H1 (cell line): ENCODE data around the gene TP53I3. TPM values are rescaled to one million over a fixed set of nuclear protein-coding genes. Genes with fewer than 3 reads are reported as not detected.

Experiments used
- CTCF ChIA-PET: fragments of 300-600 bp; sonication (Branson Sonifier 250); formaldehyde crosslinking; loops from one replicate; lab custom pipeline; 2021; ENCODE audit not compliant: partially characterized antibody; lab: Charles Lee
- POLR2A ChIA-PET: fragments of 300-600 bp; sonication (Branson Sonifier 250); formaldehyde crosslinking; loops from one replicate; lab custom pipeline; 2021; ENCODE audit warnings: inconsistent platforms; ENCODE audit not compliant: partially characterized antibody; lab: Charles Lee
- DNase-seq, 2 experiments: peaks; one replicate each; pipeline versions ENCODE4 v3.0.0 to v3.0.0-alpha.2; 2010 to 2022; ENCODE audit warnings: low spot score in 2 of 2, low read depth in 1 of 2, mixed read lengths in 1 of 2
- FAIRE-seq: peaks from 2 replicates; lab custom pipeline; 2011; peaks lifted over from hg19 to GRCh38; lab: Jason Lieb, UNC
- H2AFZ ChIP-seq: 2 replicates; pipeline ENCODE4 v1.8.1; 2012; ENCODE audit warnings: low read length, inconsistent platforms
- H2AK5ac ChIP-seq: 2 replicates; pipeline ENCODE4 v1.6.1; 2013; ENCODE audit warnings: low read depth, low read length
- H2BK120ac ChIP-seq: replicated peaks from 2 replicates; pipeline ENCODE3; 2013; ENCODE audit warnings: low read depth, low read length, inconsistent platforms
- H2BK12ac ChIP-seq: 2 replicates; pipeline ENCODE4 v1.6.1; 2013; ENCODE audit warnings: low read depth, low read length
- H2BK15ac ChIP-seq: 2 replicates; pipeline ENCODE4 v1.6.1; 2013; ENCODE audit warnings: low read length
- H2BK20ac ChIP-seq: 2 replicates; pipeline ENCODE4 v1.6.1; 2013; ENCODE audit warnings: low read length
- H2BK5ac ChIP-seq: 2 replicates; pipeline ENCODE4 v1.6.1; 2013; ENCODE audit warnings: low read depth, low read length
- H3K14ac ChIP-seq: 2 replicates; pipeline ENCODE4 v1.6.1; 2013; ENCODE audit warnings: inconsistent platforms; ENCODE audit not compliant: insufficient read length
- H3K18ac ChIP-seq: 2 replicates; pipeline ENCODE4 v1.6.1; 2013; ENCODE audit warnings: low read length; ENCODE audit errors: extremely low read depth
- H3K23ac ChIP-seq: 2 replicates; pipeline ENCODE4 v1.6.1; 2013; ENCODE audit warnings: inconsistent platforms; ENCODE audit not compliant: insufficient read length
- H3K23me2 ChIP-seq: 2 replicates; pipeline ENCODE4 v1.6.1; 2013; ENCODE audit warnings: low read depth, low read length
- H3K27ac ChIP-seq: 2 replicates; pipeline ENCODE4 v1.6.1; 2011; ENCODE audit warnings: low read depth, low read length, inconsistent platforms
- H3K27me3 ChIP-seq, 4 experiments: replicated peaks in 1 of 4; 1 replicate in 1 of 4; 2 replicates in 3 of 4; pipeline versions ENCODE4 v1.6.1 to v1.8.1; 2011 to 2013; ENCODE audit warnings: low read length in 3 of 4, mild to moderate bottlenecking in 3 of 4, inconsistent platforms in 2 of 4, mixed read lengths in 2 of 4, moderate library complexity in 1 of 4; ENCODE audit not compliant: control insufficient read depth in 3 of 4, insufficient read depth in 3 of 4; ENCODE audit errors: extremely low read depth in 1 of 4
- H3K36me3 ChIP-seq, 4 experiments: 2 replicates each; pipeline versions ENCODE4 v1.6.1 to v1.8.1; 2011 to 2013; ENCODE audit warnings: mild to moderate bottlenecking in 4 of 4, low read length in 3 of 4, moderate library complexity in 2 of 4, control low read depth in 1 of 4, inconsistent platforms in 1 of 4; ENCODE audit not compliant: insufficient read depth in 4 of 4, control insufficient read depth in 2 of 4
- H3K4ac ChIP-seq: replicated peaks from 2 replicates; pipeline ENCODE3; 2013; ENCODE audit warnings: low read length, low read depth, mixed read lengths, inconsistent platforms; ENCODE audit not compliant: insufficient read length
- H3K4me1 ChIP-seq, 4 experiments: replicated peaks in 1 of 4; 1 replicate in 1 of 4; 2 replicates in 3 of 4; pipeline versions ENCODE4 v1.6.1 to v1.8.1; 2011 to 2013; ENCODE audit warnings: low read length in 3 of 4, inconsistent platforms in 2 of 4, mixed read lengths in 1 of 4; ENCODE audit not compliant: insufficient read depth in 4 of 4, control insufficient read depth in 3 of 4
- H3K4me2 ChIP-seq, 2 experiments: 2 replicates each; pipeline versions ENCODE4 v1.6.1 to v1.8.1; 2011 to 2013; ENCODE audit warnings: low read depth in 2 of 2, low read length in 2 of 2, control low read depth in 1 of 2, inconsistent platforms in 1 of 2, mild to moderate bottlenecking in 1 of 2; ENCODE audit not compliant: insufficient read depth in 1 of 2
- H3K4me3 ChIP-seq, 4 experiments: fragments of 200-600, 300-600 bp in 1 of 4; sonication (generic), shearing (Covaris generic), sonication (Bioruptor Twin) in 1 of 4; 2 replicates each; pipeline versions ENCODE4 v1.5.1 to v1.8.1; 2011 to 2016; ENCODE audit warnings: low read length in 4 of 4, low read depth in 3 of 4, control low read depth in 2 of 4, inconsistent platforms in 2 of 4, mild to moderate bottlenecking in 2 of 4, mixed read lengths in 1 of 4, moderate library complexity in 1 of 4; ENCODE audit not compliant: insufficient read depth in 2 of 4; ENCODE audit errors: extremely low read depth in 1 of 4
- H3K56ac ChIP-seq: replicated peaks from 2 replicates; pipeline ENCODE3; 2013; ENCODE audit warnings: low read depth, mild to moderate bottlenecking, mixed read lengths, low read length, inconsistent platforms; ENCODE audit not compliant: insufficient read length
- H3K79me1 ChIP-seq: 2 replicates; pipeline ENCODE4 v1.6.1; 2013; ENCODE audit warnings: low read depth, low read length, control low read depth
- H3K79me2 ChIP-seq, 2 experiments: 2 replicates each; pipeline versions ENCODE4 v1.6.1 to v1.8.1; 2012 to 2013; ENCODE audit warnings: low read length in 2 of 2, mild to moderate bottlenecking in 2 of 2, inconsistent platforms in 1 of 2; ENCODE audit not compliant: insufficient read depth in 2 of 2, control insufficient read depth in 1 of 2
- H3K9ac ChIP-seq, 4 experiments: replicated peaks in 1 of 4; 1 replicate in 1 of 4; 2 replicates in 3 of 4; pipeline versions ENCODE4 v1.6.1 to v1.8.1; 2011 to 2013; ENCODE audit warnings: low read depth in 3 of 4, low read length in 3 of 4, control low read depth in 2 of 4, mild to moderate bottlenecking in 2 of 4, moderate library complexity in 2 of 4, inconsistent platforms in 1 of 4; ENCODE audit errors: extremely low read depth in 1 of 4
- H3K9me3 ChIP-seq, 2 experiments: 2 replicates each; pipeline versions ENCODE4 v1.6.1 to v1.8.1; 2012 to 2013; ENCODE audit warnings: mild to moderate bottlenecking in 2 of 2, moderate library complexity in 2 of 2, control low read depth in 1 of 2, inconsistent platforms in 1 of 2, low read depth in 1 of 2, low read length in 1 of 2, mixed read lengths in 1 of 2; ENCODE audit not compliant: insufficient read depth in 2 of 2
- H4K20me1 ChIP-seq, 2 experiments: replicated peaks in 1 of 2; 2 replicates each; pipeline versions ENCODE3 to v1.8.1; 2011 to 2013; ENCODE audit warnings: inconsistent platforms in 2 of 2, low read length in 2 of 2, mild to moderate bottlenecking in 1 of 2; ENCODE audit not compliant: insufficient read depth in 2 of 2, control insufficient read depth in 1 of 2
- H4K5ac ChIP-seq: 2 replicates; pipeline ENCODE4 v1.6.1; 2013; ENCODE audit warnings: low read length, low read depth, mixed read lengths, inconsistent platforms; ENCODE audit not compliant: insufficient read length
- H4K8ac ChIP-seq: 2 replicates; pipeline ENCODE4 v1.8.0; 2013; ENCODE audit warnings: mild to moderate bottlenecking, moderate library complexity, low read length, inconsistent platforms; ENCODE audit not compliant: insufficient read depth; ENCODE audit errors: extremely low read depth
- H4K91ac ChIP-seq: replicated peaks from 2 replicates; pipeline ENCODE3; 2013; ENCODE audit warnings: low read length, mixed read lengths, inconsistent platforms; ENCODE audit not compliant: insufficient read length
- BRCA1 ChIP-seq: IDR thresholded peaks from 2 replicates; pipeline ENCODE4 v1.6.1; 2012; ENCODE audit warnings: low read depth, low read length, improper control_type of control experiment
- EGR1 ChIP-seq: IDR thresholded peaks from 2 replicates; pipeline ENCODE4 v1.6.1; 2011; ENCODE audit warnings: low read depth, low read length, borderline replicate concordance
- JUN ChIP-seq: IDR thresholded peaks from 2 replicates; pipeline ENCODE4 v1.6.1; 2011; ENCODE audit warnings: low read depth, mild to moderate bottlenecking, improper control_type of control experiment, low read length
- KDM1A ChIP-seq: fragments of 200-600, 300-600 bp; sonication (generic); IDR thresholded peaks from 2 replicates; pipeline ENCODE4 v1.7.1; 2016; ENCODE audit warnings: mild to moderate bottlenecking, low read length, borderline replicate concordance
- NANOG ChIP-seq: IDR thresholded peaks from 2 replicates; pipeline ENCODE4 v1.6.1; 2011; ENCODE audit warnings: low read length, low read depth, mild to moderate bottlenecking, inconsistent platforms; ENCODE audit not compliant: insufficient read depth, poor library complexity, severe bottlenecking
- RBBP5 ChIP-seq: IDR thresholded peaks from 2 replicates; pipeline ENCODE4 v1.7.1; 2012; ENCODE audit warnings: low read depth, mild to moderate bottlenecking, inconsistent platforms, low read length, moderate library complexity, borderline replicate concordance
- SP1 ChIP-seq: IDR thresholded peaks from 2 replicates; pipeline ENCODE4 v1.6.1; 2011; ENCODE audit warnings: low read depth, low read length
- SP2 ChIP-seq: IDR thresholded peaks from 2 replicates; pipeline ENCODE4 v1.6.1; 2012; ENCODE audit warnings: mild to moderate bottlenecking, low read length, inconsistent platforms
- SUZ12 ChIP-seq: fragments of 200-600 bp; sonication (generic); IDR thresholded peaks from 2 replicates; pipeline ENCODE4 v1.6.1; 2012; ENCODE audit warnings: mild to moderate bottlenecking, inconsistent platforms, low read length, moderate library complexity, mixed read lengths
- TBP ChIP-seq: IDR thresholded peaks from 2 replicates; pipeline ENCODE4 v1.6.1; 2011; ENCODE audit warnings: low read depth, low read length, improper control_type of control experiment
- ZNF274 ChIP-seq: IDR thresholded peaks from 2 replicates; pipeline ENCODE4 v1.7.0; 2012; ENCODE audit warnings: low read length, borderline replicate concordance; ENCODE audit errors: extremely low read depth
- WGBS, 2 experiments: shearing (Covaris generic) in 1 of 2; methylation state at CpG; one replicate each; pipeline versions ENCODE4 v1.1.6 to v1.1.7; 2013 to 2015; ENCODE audit warnings: low lambda C conversion rate in 2 of 2, mixed read lengths in 2 of 2, inconsistent platforms in 1 of 2, low coverage in 1 of 2, missing lambda C conversion rate in 1 of 2; ENCODE audit not compliant: insufficient replicate concordance in 2 of 2, insufficient coverage in 1 of 2, insufficient read length in 1 of 2; ENCODE audit errors: extremely low coverage in 1 of 2, missing lambda C conversion rate in 1 of 2; 5-methylcytosine and 5-hydroxymethylcytosine counted together
- polyA plus RNA-seq, 7 experiments: library from polyadenylated mRNA; depleted of rRNA in 3 of 7; stranded (reverse) in 5 of 7; unstranded in 2 of 7; fragments of >200 nt in 5 of 7; fragments of 200-250 nt in 2 of 7; gene quantifications; 1 replicate in 5 of 7; 2 replicates in 1 of 7; 4 replicates in 1 of 7; pipeline versions ENCODE4 v1.2.1 to v1.2.3, GENCODE V29; 2011 to 2013; ENCODE audit warnings: missing spikeins in 2 of 7, mixed read lengths in 2 of 7
- total RNA-seq: library from RNA; stranded (reverse); fragmentation: NEBNext Ultra II Directional; extraction: Animal tissue kit (Norgen Biotek cat#: 25700); gene quantifications from 2 replicates; pipeline ENCODE4 v1.2.1, GENCODE V29; 2021

Gene TP53I3
- total and polyA plus RNA-seq, 2 of the 8 experiments (the other 6 are each of a cell fraction or from before 2014, with no cell fraction given): 29.4 to 34.5 TPM

DNA sequence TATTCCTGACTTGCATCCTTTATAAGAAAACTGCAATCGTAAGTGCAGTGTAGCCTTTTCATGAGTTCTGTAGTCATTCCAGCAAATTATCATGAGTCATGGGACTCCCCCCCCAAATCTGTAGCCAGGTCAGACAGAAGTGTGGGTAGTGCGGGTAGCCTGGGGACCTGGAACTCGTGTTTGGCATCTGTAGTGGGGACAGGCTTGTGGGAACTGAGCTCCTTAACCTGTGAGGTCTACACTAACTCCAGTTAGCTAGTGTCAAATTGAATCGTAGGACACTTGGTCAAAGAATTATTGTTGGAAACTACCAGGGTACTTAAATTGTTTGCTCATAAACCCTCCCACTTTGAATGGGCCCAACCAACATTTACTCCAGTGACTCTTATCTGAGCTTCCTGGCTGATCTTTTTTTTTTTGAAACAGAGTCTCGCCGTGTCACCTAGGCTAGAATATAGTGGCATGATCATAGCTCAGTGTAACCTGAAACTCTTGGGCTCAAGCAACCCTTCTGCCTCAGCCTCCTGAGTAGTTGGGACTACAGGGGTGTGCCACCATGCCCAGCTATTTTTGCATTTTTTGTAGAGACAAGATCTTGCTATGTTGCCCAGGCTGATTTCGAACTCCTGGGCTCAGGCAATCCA is 26.1 kb upstream of the TP53I3 start:
- Histone ChIP-seq H3K4me1 (no peaks in the 10 kb centered on the region), H2BK5ac (no peak overlapping the region), H4K5ac (no peak overlapping the region), H4K91ac (no peak overlapping the region), H4K8ac (peak overlapping the region; percentile 68; the same call in 1 of the 2 replicates), H3K9me3 (peaks cover 2 to 10% of the 10 kb centered on the region in 2 experiments; a peak in 3 of 4 replicates), H3K18ac (no peak overlapping the region), H3K36me3 (peaks cover 0 to 4% (median 0%) of the 10 kb centered on the region in 4 experiments; a peak in 1 of 8 replicates), H3K23me2 (no peaks in the 10 kb centered on the region), H3K4ac (no peak overlapping the region), H3K4me3 (no peak overlapping the region), H2AFZ (no peak overlapping the region), H3K27me3 (no peaks in the 10 kb centered on the region), H4K20me1 (no peaks in the 10 kb centered on the region), H2BK15ac (no peak overlapping the region), H3K23ac (no peak overlapping the region), H3K79me2 (no peaks in the 10 kb centered on the region), H2BK20ac (no peak overlapping the region), H3K4me2 (no peak overlapping the region), H3K79me1 (no peaks in the 10 kb centered on the region), H2AK5ac (no peak overlapping the region), H3K9ac (no peak overlapping the region), H3K27ac (no peak overlapping the region), H3K14ac (no peak overlapping the region), H2BK12ac (no peak overlapping the region), H2BK120ac (no peak overlapping the region), H3K56ac (no peak overlapping the region)
- ChIA-PET POLR2A (interaction anchor here (0.7 to 1.5 kb wide), 4 partner anchors 9 to 485 kb away, joined by 3 to 7 read pairs (median 4); no protein-coding TSS in a partner anchor), CTCF (interaction anchor here (0.5 to 1.5 kb wide), 6 partner anchors 11 to 217 kb away, joined by 3 to 6 read pairs (median 4); partner anchors contain the start of genes PFN4 and TP53I3)
- DNase-seq (no peak), FAIRE-seq (no peak)
- WGBS, 2 experiments: 89% methylated on average over 7 of the region's 7 CpGs; no CpG with 5 or more reads in 1 of the 2 experiments
- no peak for TF ChIP-seq NANOG
- no peak for TF ChIP-seq SUZ12
- TF ChIP-seq JUN: no peak
- TF ChIP-seq SP1: no peak
- TF ChIP-seq TBP: no peak
- TF ChIP-seq BRCA1: no peak
- no peak for TF ChIP-seq RBBP5
- TF ChIP-seq ZNF274: no peak
- TF ChIP-seq KDM1A: no peak
- no peak for TF ChIP-seq EGR1
- no peak for TF ChIP-seq SP2
